Measurements from ENCODE around the gene PRKCA.

PRKCA gene

DNA sequence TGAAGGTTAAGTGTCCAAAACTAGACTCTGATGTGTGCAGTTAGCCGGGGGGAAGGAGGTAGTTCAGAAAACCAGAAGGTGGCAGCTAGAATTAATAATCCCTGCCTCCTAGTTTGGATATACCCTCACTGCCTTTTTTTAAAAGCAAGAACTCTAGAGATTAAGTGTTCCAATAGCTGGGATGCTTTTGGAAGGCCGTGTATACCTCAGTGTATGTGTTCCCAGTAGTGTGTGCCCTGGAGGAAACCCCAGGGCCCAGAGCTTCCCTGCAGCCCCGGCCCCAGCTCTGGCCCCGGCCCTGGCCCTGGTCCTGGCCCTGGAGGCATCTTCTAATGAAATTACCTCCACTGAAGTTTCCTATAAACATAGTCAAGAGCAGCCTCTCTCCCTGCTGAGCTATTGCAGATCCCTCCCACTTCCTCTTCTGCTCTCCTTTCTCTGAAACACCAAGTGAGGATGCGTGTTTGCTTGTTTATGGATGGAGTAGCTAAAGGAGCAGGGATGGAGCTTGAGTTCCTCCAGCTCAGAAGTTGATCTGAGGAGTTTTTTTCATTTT, 130.7 kb downstream of the PRKCA start:
- TF ChIP-seq TAF1 (IDR thresholded peaks at IDR 0.05; ENCODE audit: borderline replicate concordance, insufficient read depth, low read length) (no peak), FOXP2 (optimal IDR thresholded peaks at IDR 0.05; ENCODE audit: borderline replicate concordance, extremely low read depth, extremely low read length, insufficient read depth) (peak; percentile 6), SIN3A (IDR thresholded peaks at IDR 0.05; ENCODE audit: borderline replicate concordance, insufficient read depth, low read length) (peak; percentile 72; the same call in 1 of the 2 replicates), POLR2AphosphoS5 (IDR thresholded peaks at IDR 0.05; ENCODE audit: low read depth, low read length) (no peak)
- TF ChIP-seq, protein P1, sequence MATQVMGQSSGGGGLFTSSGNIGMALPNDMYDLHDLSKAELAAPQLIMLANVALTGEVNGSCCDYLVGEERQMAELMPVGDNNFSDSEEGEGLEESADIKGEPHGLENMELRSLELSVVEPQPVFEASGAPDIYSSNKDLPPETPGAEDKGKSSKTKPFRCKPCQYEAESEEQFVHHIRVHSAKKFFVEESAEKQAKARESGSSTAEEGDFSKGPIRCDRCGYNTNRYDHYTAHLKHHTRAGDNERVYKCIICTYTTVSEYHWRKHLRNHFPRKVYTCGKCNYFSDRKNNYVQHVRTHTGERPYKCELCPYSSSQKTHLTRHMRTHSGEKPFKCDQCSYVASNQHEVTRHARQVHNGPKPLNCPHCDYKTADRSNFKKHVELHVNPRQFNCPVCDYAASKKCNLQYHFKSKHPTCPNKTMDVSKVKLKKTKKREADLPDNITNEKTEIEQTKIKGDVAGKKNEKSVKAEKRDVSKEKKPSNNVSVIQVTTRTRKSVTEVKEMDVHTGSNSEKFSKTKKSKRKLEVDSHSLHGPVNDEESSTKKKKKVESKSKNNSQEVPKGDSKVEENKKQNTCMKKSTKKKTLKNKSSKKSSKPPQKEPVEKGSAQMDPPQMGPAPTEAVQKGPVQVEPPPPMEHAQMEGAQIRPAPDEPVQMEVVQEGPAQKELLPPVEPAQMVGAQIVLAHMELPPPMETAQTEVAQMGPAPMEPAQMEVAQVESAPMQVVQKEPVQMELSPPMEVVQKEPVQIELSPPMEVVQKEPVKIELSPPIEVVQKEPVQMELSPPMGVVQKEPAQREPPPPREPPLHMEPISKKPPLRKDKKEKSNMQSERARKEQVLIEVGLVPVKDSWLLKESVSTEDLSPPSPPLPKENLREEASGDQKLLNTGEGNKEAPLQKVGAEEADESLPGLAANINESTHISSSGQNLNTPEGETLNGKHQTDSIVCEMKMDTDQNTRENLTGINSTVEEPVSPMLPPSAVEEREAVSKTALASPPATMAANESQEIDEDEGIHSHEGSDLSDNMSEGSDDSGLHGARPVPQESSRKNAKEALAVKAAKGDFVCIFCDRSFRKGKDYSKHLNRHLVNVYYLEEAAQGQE (IDR thresholded peaks at IDR 0.05; ENCODE audit: insufficient read depth in 1 of 2, low read depth in 2 of 2, low read length in 2 of 2), result peak; percentile 62 to 85; a peak in 3 of 4 replicates

DNA sequence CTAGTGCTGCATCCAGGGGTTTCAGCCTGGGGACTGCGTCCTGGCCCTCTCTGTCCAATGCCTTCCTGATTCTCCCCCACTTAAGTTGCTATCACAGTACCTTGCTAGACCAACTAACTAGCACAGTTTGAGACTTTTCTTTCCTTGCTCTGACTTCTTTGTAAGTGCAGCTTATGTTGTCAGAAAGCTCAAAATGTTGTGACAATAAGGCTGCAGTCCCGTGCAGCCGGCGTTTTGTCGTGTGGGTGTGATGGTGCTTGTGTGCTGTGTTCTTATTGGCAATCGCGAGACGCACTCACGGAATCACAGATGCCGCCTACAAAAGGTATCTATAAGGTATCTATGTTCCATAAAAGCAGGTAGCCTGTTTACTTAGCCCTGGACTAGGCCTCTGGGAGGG, 132.8 kb downstream of the PRKCA start:
- TF ChIP-seq SIN3A (IDR thresholded peaks at IDR 0.05; ENCODE audit: borderline replicate concordance, insufficient read depth, low read length) (no peak), POLR2AphosphoS5 (IDR thresholded peaks at IDR 0.05; ENCODE audit: low read depth, low read length) (no peak), FOXP2 (optimal IDR thresholded peaks at IDR 0.05; ENCODE audit: borderline replicate concordance, extremely low read depth, extremely low read length, insufficient read depth) (no peak), TAF1 (IDR thresholded peaks at IDR 0.05; ENCODE audit: borderline replicate concordance, insufficient read depth, low read length) (no peak)
- TF ChIP-seq, protein P1 (IDR thresholded peaks at IDR 0.05; ENCODE audit: insufficient read depth in 1 of 2, low read depth in 2 of 2, low read length in 2 of 2), result no peak

DNA sequence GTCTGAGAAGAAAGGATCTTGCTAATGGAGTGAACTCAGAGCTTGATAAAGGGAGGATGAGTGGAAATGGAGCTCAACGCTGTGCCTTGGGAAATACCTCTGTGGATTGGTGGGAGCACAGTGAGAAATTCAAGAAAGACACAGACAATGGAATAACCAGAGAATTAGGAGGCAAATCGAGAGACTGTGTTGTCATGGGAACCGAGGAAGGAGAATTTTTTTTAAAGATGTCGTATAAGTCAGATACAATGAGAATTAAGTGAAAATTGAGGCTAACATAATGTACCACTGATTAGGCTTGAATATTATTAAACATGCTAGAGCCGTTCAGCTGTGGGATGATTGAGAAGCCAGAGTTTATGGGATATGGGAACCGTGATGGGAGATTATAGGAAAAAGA, 134.2 kb downstream of the PRKCA start:
- TF ChIP-seq POLR2AphosphoS5 (IDR thresholded peaks at IDR 0.05; ENCODE audit: low read depth, low read length) (no peak), TAF1 (IDR thresholded peaks at IDR 0.05; ENCODE audit: borderline replicate concordance, insufficient read depth, low read length) (no peak), FOXP2 (optimal IDR thresholded peaks at IDR 0.05; ENCODE audit: borderline replicate concordance, extremely low read depth, extremely low read length, insufficient read depth) (no peak), SIN3A (IDR thresholded peaks at IDR 0.05; ENCODE audit: borderline replicate concordance, insufficient read depth, low read length) (no peak)
- TF ChIP-seq, protein P1 (IDR thresholded peaks at IDR 0.05; ENCODE audit: insufficient read depth in 1 of 2, low read depth in 2 of 2, low read length in 2 of 2), result no peak

DNA sequence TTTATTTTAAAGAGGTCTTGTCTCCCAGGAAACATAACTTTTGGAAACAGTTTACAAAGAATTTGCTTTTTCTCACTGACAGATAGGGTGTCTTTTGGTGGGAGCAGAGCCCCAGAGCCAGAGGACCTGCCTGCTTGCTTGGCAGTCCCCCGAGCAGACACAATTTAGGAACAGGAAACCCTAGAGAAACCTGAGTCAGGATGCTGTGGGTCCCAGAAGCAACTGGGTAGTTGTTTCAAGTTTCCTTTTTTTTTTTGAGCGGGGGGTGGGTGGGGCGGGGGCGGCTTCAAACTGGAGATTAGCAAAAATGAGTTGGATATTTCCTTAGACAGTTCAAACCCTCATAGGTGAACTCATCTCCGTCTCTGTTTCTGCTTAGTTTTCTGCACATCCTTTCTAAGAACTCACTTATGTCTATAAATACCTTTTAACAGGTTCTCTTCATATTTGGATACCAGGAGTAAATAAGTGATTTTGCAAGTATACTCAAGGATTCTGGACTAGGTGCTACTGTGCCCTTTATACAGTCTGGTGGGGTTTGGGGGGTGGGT, 135.1 kb downstream of the PRKCA start:
- TF ChIP-seq, protein P1 (IDR thresholded peaks at IDR 0.05; ENCODE audit: insufficient read depth in 1 of 2, low read depth in 2 of 2, low read length in 2 of 2), result no peak
- TF ChIP-seq FOXP2 (optimal IDR thresholded peaks at IDR 0.05; ENCODE audit: borderline replicate concordance, extremely low read depth, extremely low read length, insufficient read depth), result no peak
- TF ChIP-seq POLR2AphosphoS5 (IDR thresholded peaks at IDR 0.05; ENCODE audit: low read depth, low read length), result no peak
- no peak for TF ChIP-seq SIN3A (IDR thresholded peaks at IDR 0.05; ENCODE audit: borderline replicate concordance, insufficient read depth, low read length)
- no peak for TF ChIP-seq TAF1 (IDR thresholded peaks at IDR 0.05; ENCODE audit: borderline replicate concordance, insufficient read depth, low read length)
